GM21528 (cell line): ENCODE results near the gene ARHGAP26.
A peak's percentile ranks its signal among the peaks of the same experiment; 100 is the strongest.

Source experiments
- ATAC-seq: cut with Tn5 transposase; IDR thresholded peaks from one replicate; pipeline ENCODE4 v1.9.1; 2021; ENCODE audit warnings: mild to moderate bottlenecking, moderate library complexity; ENCODE audit not compliant: unreplicated experiment, low FRiP score

ARHGAP26 gene

GRCh38 chr5:143023411-143024096 lies 253.4 kb downstream of the ARHGAP26 start:
- peak; percentile 50 for ATAC-seq

- no peak for ATAC-seq
Observed at GRCh38 chr5:143024228-143024920, 254.2 kb downstream of the ARHGAP26 start.

GRCh38 chr5:143025376-143025775 lies 255.2 kb downstream of the ARHGAP26 start:
- no peak for ATAC-seq

- ATAC-seq: no peak
Observed at GRCh38 chr5:143025971-143026370, 255.8 kb downstream of the ARHGAP26 start.

- no peak for ATAC-seq
Observed at GRCh38 chr5:143026380-143026779, 256.2 kb downstream of the ARHGAP26 start.

GRCh38 chr5:143029293-143029692 lies 259.1 kb downstream of the ARHGAP26 start:
- no peak for ATAC-seq

GRCh38 chr5:143030349-143030748 lies 260.2 kb downstream of the ARHGAP26 start:
- no peak for ATAC-seq

GRCh38 chr5:143031781-143032580 lies 261.8 kb downstream of the ARHGAP26 start:
- ATAC-seq: no peak

GRCh38 chr5:143032581-143032836 lies 262.3 kb downstream of the ARHGAP26 start:
- no peak for ATAC-seq

GRCh38 chr5:143033535-143034250 lies 263.5 kb downstream of the ARHGAP26 start:
- ATAC-seq: no peak

- no peak for ATAC-seq
Observed at GRCh38 chr5:143036146-143036927, 266.2 kb downstream of the ARHGAP26 start.

- no peak for ATAC-seq
Observed at GRCh38 chr5:143037071-143037470, 266.9 kb downstream of the ARHGAP26 start.

- no peak for ATAC-seq
Observed at GRCh38 chr5:143037708-143038107, 267.5 kb downstream of the ARHGAP26 start.

GRCh38 chr5:143040622-143041021 lies 270.4 kb downstream of the ARHGAP26 start:
- ATAC-seq: no peak

- no peak for ATAC-seq
Observed at GRCh38 chr5:143041461-143041860, 271.3 kb downstream of the ARHGAP26 start.

GRCh38 chr5:143041972-143042770 lies 272.0 kb downstream of the ARHGAP26 start:
- no peak for ATAC-seq

GRCh38 chr5:143044265-143044664 lies 274.1 kb downstream of the ARHGAP26 start:
- no peak for ATAC-seq

GRCh38 chr5:143045062-143045461 lies 274.9 kb downstream of the ARHGAP26 start:
- no peak for ATAC-seq

GRCh38 chr5:143046314-143046713 lies 276.1 kb downstream of the ARHGAP26 start:
- ATAC-seq: no peak
